Lower leg skin (tissue), 4 donors: ENCODE measurements around the gene NEAT1. TPM values are rescaled to one million over a fixed set of nuclear protein-coding genes. Genes with fewer than 3 reads are reported as not detected.

ENCODE experiments used
- DNase-seq, 2 donors: peaks; one replicate each; pipeline ENCODE4 v3.0.0-alpha.2; 2019; ENCODE audit warnings: low spot score in 2 of 2
- H3K4me3 ChIP-seq: fragments of 200-600 bp; sonication (generic); 2 replicates; pipeline ENCODE4 v1.5.1; 2017; ENCODE audit warnings: mild to moderate bottlenecking, low read depth; ENCODE audit not compliant: poor library complexity, severe bottlenecking
- CTCF ChIP-seq, 3 donors: fragments of 450-650 bp; IDR thresholded peaks; one replicate each; pipeline ENCODE4 v1.5.1; 2016; ENCODE audit warnings: antibody characterized with exemption in 3 of 3, mild to moderate bottlenecking in 3 of 3, moderate library complexity in 2 of 3
- POLR2A ChIP-seq, 2 donors: fragments of 450-650 bp; IDR thresholded peaks; one replicate each; pipeline ENCODE4 v1.6.1; 2016 to 2017; ENCODE audit warnings: antibody characterized with exemption in 2 of 2, mild to moderate bottlenecking in 1 of 2, moderate library complexity in 1 of 2
- WGBS, 2 donors: methylation state at CpG; one replicate each; pipeline ENCODE4 v1.1.5; 2018; 5-methylcytosine and 5-hydroxymethylcytosine counted together
- intact Hi-C: fragments of 100-400 bp; cut with DNase I; formaldehyde crosslinking; loops from one replicate; pipeline ENCODE4 v1.15.0; 2023; ENCODE audit warnings: low total_unique reads
- total RNA-seq, 4 donors: library from RNA; depleted of rRNA; stranded (reverse); fragments of >200 nt; gene quantifications; one replicate each; pipeline ENCODE4 v1.1.0, GENCODE V29; 2016

Gene NEAT1
- total RNA-seq, 4 donors from 2014 or later, result 147 to 645 (median 301) TPM

- intact Hi-C loops, result no loop called here
- no peak overlapping the region for H3K4me3 ChIP-seq
- DNase-seq, result no peak
- TF ChIP-seq POLR2A (IDR thresholded peaks at IDR 0.05) (no peak), CTCF (IDR thresholded peaks at IDR 0.05) (no peak)
- 36 to 41% methylated on average over 5 of the region's 5 CpGs for WGBS, 2 donors
Observed at GRCh38 chr11:65485920-65486219, 63.3 kb downstream of the NEAT1 start.

GRCh38 chr11:65486570-65487466 lies 64.2 kb downstream of the NEAT1 start:
- H3K4me3 ChIP-seq, result no peak overlapping the region
- DNase-seq, result peak in 1 of 2 donors; percentile 83
- no peak for TF ChIP-seq POLR2A (IDR thresholded peaks at IDR 0.05)
- TF ChIP-seq CTCF (IDR thresholded peaks at IDR 0.05), result no peak
- 65 to 70% methylated on average over 10 of the region's 10 CpGs for WGBS, 2 donors
- intact Hi-C loops, result no loop called here

GRCh38 chr11:65487467-65488272 lies 65.1 kb downstream of the NEAT1 start:
- H3K4me3 ChIP-seq, result no peak overlapping the region
- TF ChIP-seq CTCF (IDR thresholded peaks at IDR 0.05) (peak in 1 of 3 donors; percentile 16), POLR2A (IDR thresholded peaks at IDR 0.05) (no peak)
- DNase-seq, result peak; percentile 99 to 100
- intact Hi-C loops, result no loop called here
- 7 to 10% methylated on average over 16 to 17 of the region's 17 CpGs for WGBS, 2 donors

- H3K4me3 ChIP-seq, result no peak overlapping the region
- intact Hi-C loops, result no loop called here
- peak in 1 of 2 donors; percentile 92 for DNase-seq
- WGBS, 2 donors, result 21 to 22% methylated on average over 10 of the region's 10 CpGs
- TF ChIP-seq POLR2A (IDR thresholded peaks at IDR 0.05) (no peak), CTCF (IDR thresholded peaks at IDR 0.05) (no peak)
Observed at GRCh38 chr11:65488273-65489034, 65.9 kb downstream of the NEAT1 start.

- intact Hi-C loops, result no loop called here
- no peak overlapping the region for H3K4me3 ChIP-seq
- 55 to 62% methylated on average over 8 to 10 of the region's 10 CpGs for WGBS, 2 donors
- DNase-seq, result peak in 1 of 2 donors; percentile 90
- TF ChIP-seq POLR2A (IDR thresholded peaks at IDR 0.05), result no peak
- no peak for TF ChIP-seq CTCF (IDR thresholded peaks at IDR 0.05)
Observed at GRCh38 chr11:65489035-65489705, 66.6 kb downstream of the NEAT1 start.
